Endothelial cell of umbilical vein (primary cell): ENCODE results near the gene DNAAF5. TPM values are rescaled to one million over a fixed set of nuclear protein-coding genes. Genes with fewer than 3 reads are reported as not detected.
A peak's percentile ranks its signal among the peaks of the same experiment; 100 is the strongest.

Experiments used
- BruUV-seq: library from RNA; stranded (reverse); fragments of 400-500 nt; replicated peaks from 2 replicates; lab custom pipeline; 2021; lab: Mats Ljungman, UMichigan
- CTCF ChIA-PET: fragments of 300-600, 350-600 bp; sonication (Branson Sonifier 250); formaldehyde crosslinking; loops from one replicate; lab custom pipeline; 2021; ENCODE audit warnings: antibody characterized with exemption, inconsistent platforms; lab: Charles Lee
- POLR2A ChIA-PET: fragments of 300-600, 350-600 bp; sonication (Branson Sonifier 250); formaldehyde crosslinking; loops from one replicate; lab custom pipeline; 2021; ENCODE audit warnings: antibody characterized with exemption, inconsistent platforms; lab: Charles Lee
- DNase-seq: peaks from one replicate; pipeline ENCODE4 v3.0.0-alpha.2; 2011; ENCODE audit warnings: low read depth, low spot score
- FAIRE-seq: peaks from 2 replicates; lab custom pipeline; 2011; peaks lifted over from hg19 to GRCh38; lab: Jason Lieb, UNC
- H2AFZ ChIP-seq: 2 replicates; pipeline ENCODE4 v1.6.0; 2012; ENCODE audit warnings: low read depth, low read length, control low read depth, inconsistent platforms
- H3K27ac ChIP-seq: 2 replicates; pipeline ENCODE4 v1.5.1; 2011; ENCODE audit warnings: low read depth, mild to moderate bottlenecking, control low read depth, low read length, moderate library complexity; ENCODE audit not compliant: insufficient read depth
- H3K27me3 ChIP-seq, 2 experiments: 2 replicates each; pipeline versions ENCODE4 v1.6.0 to v1.6.1; 2011; ENCODE audit warnings: low read length in 2 of 2, mixed read lengths in 1 of 2; ENCODE audit not compliant: control insufficient read depth in 2 of 2, insufficient read depth in 2 of 2
- H3K36me3 ChIP-seq, 2 experiments: 2 replicates in 1 of 2; 3 replicates in 1 of 2; pipeline ENCODE4 v1.5.1; 2011; ENCODE audit warnings: low read length in 2 of 2, mild to moderate bottlenecking in 1 of 2, moderate library complexity in 1 of 2; ENCODE audit not compliant: control insufficient read depth in 2 of 2, insufficient read depth in 2 of 2; ENCODE audit errors: extremely low read depth in 1 of 2
- H3K4me1 ChIP-seq: 3 replicates; pipeline ENCODE4 v1.5.1; 2011; ENCODE audit warnings: mild to moderate bottlenecking, low read length; ENCODE audit not compliant: control insufficient read depth, insufficient read depth; ENCODE audit errors: extremely low read depth
- H3K4me2 ChIP-seq: 2 replicates; pipeline ENCODE4 v1.6.1; 2011; ENCODE audit warnings: low read length, control low read depth, mixed read lengths; ENCODE audit not compliant: insufficient read depth
- H3K4me3 ChIP-seq, 3 experiments: fragments of 200-600 bp in 1 of 3; sonication (generic), shearing (Covaris generic) in 1 of 3; replicated peaks in 1 of 3; 2 replicates each; pipeline ENCODE4 v1.5.1; 2011 to 2016; ENCODE audit warnings: control low read depth in 3 of 3, low read length in 3 of 3, mild to moderate bottlenecking in 2 of 3, inconsistent platforms in 1 of 3, low read depth in 1 of 3, moderate library complexity in 1 of 3; ENCODE audit not compliant: insufficient read depth in 1 of 3
- H3K79me2 ChIP-seq: 2 replicates; pipeline ENCODE4 v1.6.0; 2012; ENCODE audit warnings: low read length, inconsistent platforms; ENCODE audit not compliant: control insufficient read depth, insufficient read depth
- H3K9ac ChIP-seq: replicated peaks from 2 replicates; pipeline ENCODE3; 2011; ENCODE audit warnings: low read length, control low read depth; ENCODE audit not compliant: insufficient read depth; ENCODE audit errors: extremely low read depth
- H3K9me1 ChIP-seq: replicated peaks from 3 replicates; pipeline ENCODE4 v1.6.0; 2011; ENCODE audit warnings: mild to moderate bottlenecking, low read length; ENCODE audit not compliant: control insufficient read depth, insufficient read depth; ENCODE audit errors: extremely low read depth
- H3K9me3 ChIP-seq: replicated peaks from 2 replicates; pipeline ENCODE4 v1.5.1; 2012; ENCODE audit warnings: low read length, inconsistent platforms; ENCODE audit not compliant: control insufficient read depth, insufficient read depth
- H4K20me1 ChIP-seq: replicated peaks from 2 replicates; pipeline ENCODE3; 2011; ENCODE audit warnings: mild to moderate bottlenecking, low read length; ENCODE audit not compliant: control insufficient read depth, insufficient read depth; ENCODE audit errors: extremely low read depth
- EZH2 ChIP-seq: IDR thresholded peaks from 2 replicates; pipeline ENCODE4 v1.6.1; 2012; ENCODE audit warnings: borderline replicate concordance, low read depth, mild to moderate bottlenecking, moderate library complexity, low read length, inconsistent platforms; ENCODE audit not compliant: severe bottlenecking
- FOS ChIP-seq: IDR thresholded peaks from 2 replicates; pipeline ENCODE4 v1.6.1; 2011; ENCODE audit warnings: mild to moderate bottlenecking, low read length, moderate library complexity, borderline replicate concordance; ENCODE audit not compliant: insufficient read depth
- GATA2 ChIP-seq: IDR thresholded peaks from 2 replicates; pipeline ENCODE4 v1.7.0; 2011; ENCODE audit warnings: low read depth, mild to moderate bottlenecking, moderate library complexity, mixed read lengths, low read length; ENCODE audit not compliant: insufficient read length, insufficient read depth
- JUN ChIP-seq: IDR thresholded peaks from 2 replicates; pipeline ENCODE4 v1.6.1; 2011; ENCODE audit warnings: borderline replicate concordance, low read depth; ENCODE audit not compliant: insufficient read length, insufficient read depth
- MYC ChIP-seq: IDR thresholded peaks from one replicate; pipeline ENCODE4 v1.6.1; 2011; ENCODE audit warnings: mild to moderate bottlenecking, low read depth, low read length
- POLR2A ChIP-seq: IDR thresholded peaks from 2 replicates; pipeline ENCODE4 v1.6.1; 2012; ENCODE audit warnings: low read depth, mild to moderate bottlenecking, control low read depth, low read length
- POLR2AphosphoS5 ChIP-seq: IDR thresholded peaks from 2 replicates; pipeline ENCODE4 v1.6.1; 2012; ENCODE audit warnings: low read depth, mild to moderate bottlenecking, control low read depth, low read length, moderate library complexity; ENCODE audit not compliant: insufficient read depth
- dilution Hi-C: fragments of 300-500 bp; cut with MboI; formaldehyde crosslinking; loops from one replicate; pipeline ENCODE4 v1.15.0; 2019; ENCODE audit warnings: low sequenced_read_pairs; ENCODE audit not compliant: extremely low pct_ligation_motif_present
- intact Hi-C: fragments of 100-400 bp; cut with micrococcal nuclease; formaldehyde crosslinking; loops from one replicate; pipeline ENCODE4 v1.10.0; 2022
- polyA plus RNA-seq, 4 experiments: library from polyadenylated mRNA; depleted of rRNA in 3 of 4; stranded (reverse) in 3 of 4; unstranded in 1 of 4; fragments of >200 nt; gene quantifications; 2 replicates each; pipeline versions ENCODE4 v1.2.1 to v1.2.3, GENCODE V29; 2011 to 2012; ENCODE audit warnings: missing spikeins in 1 of 4
- total RNA-seq: library from RNA; stranded (reverse); gene quantifications from 2 replicates; pipeline ENCODE4 v1.2.3, GENCODE V29; 2021
- TF ChIP-seq, protein P1 (sequence below), 2 donors: IDR thresholded peaks; 1 replicate in 1 of 2; 2 replicates in 1 of 2; pipeline ENCODE4 v1.5.1; 2011; ENCODE audit warnings: low read length in 2 of 2, mild to moderate bottlenecking in 2 of 2, moderate library complexity in 2 of 2, control low read depth in 1 of 2, inconsistent platforms in 1 of 2, low read depth in 1 of 2; ENCODE audit not compliant: insufficient read depth in 1 of 2; ENCODE audit errors: extremely low read depth in 1 of 2
- TF ChIP-seq, protein P2 (sequence below): IDR thresholded peaks from 2 replicates; pipeline ENCODE4 v1.6.1; 2011; ENCODE audit not compliant: insufficient read depth, insufficient read length

Gene DNAAF5
- total and polyA plus RNA-seq, 2 donors (not counting 3 experiments of a cell fraction or from before 2014, with no cell fraction given): 49.3 to 65.5 TPM

DNA sequence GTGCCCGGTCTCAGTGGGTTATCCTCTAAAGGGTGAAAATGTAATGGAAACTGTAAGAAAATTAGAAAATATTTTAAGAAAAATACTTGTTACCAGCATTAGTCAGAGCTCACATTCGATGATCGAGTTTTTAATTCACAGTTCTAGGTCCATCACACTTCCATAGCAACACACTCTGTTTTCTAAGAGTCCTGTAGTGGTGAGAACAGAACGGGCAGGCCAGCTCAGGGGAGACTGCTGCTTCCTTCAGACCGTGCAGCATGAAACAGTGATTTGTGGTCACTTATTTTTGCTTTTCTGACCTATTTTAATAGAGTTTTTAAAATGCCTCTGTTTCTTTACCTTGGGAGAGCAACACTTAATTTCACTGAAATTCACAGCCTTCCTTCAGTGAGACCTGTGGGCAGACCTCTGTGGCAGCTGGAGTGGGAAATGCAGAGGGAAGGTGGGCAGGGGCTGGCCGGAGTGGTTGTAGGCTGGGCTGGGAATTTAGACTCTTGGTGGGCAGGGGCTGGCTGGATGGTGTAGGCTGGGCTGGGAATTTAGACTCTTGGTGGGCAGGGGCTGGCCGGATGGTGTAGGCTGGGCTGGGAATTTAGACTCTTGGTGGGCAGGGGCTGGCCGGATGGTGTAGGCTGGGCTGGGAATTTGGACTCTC lies 107.2 kb downstream of the DNAAF5 start:
- CTCF ChIA-PET: interaction anchor here (1.0 to 2.2 kb wide), 4 partner anchors 13 to 40 kb away, joined by 3 to 13 read pairs (median 4); no protein-coding TSS in a partner anchor
- dilution Hi-C loops: no loop called here
- H3K9me3 ChIP-seq: no peaks in the 10 kb centered on the region
- H3K27ac ChIP-seq: peak overlapping the region; percentile 25
- H3K4me3 ChIP-seq: no peak overlapping the region
- BruUV-seq: no TSS peak
- no peaks in the 10 kb centered on the region for H4K20me1 ChIP-seq
- POLR2A ChIA-PET: no interaction called here
- peaks cover 22% of the 10 kb centered on the region for H3K4me1 ChIP-seq
- TF ChIP-seq MYC (no peak), EZH2 (no peak)
- H3K4me2 ChIP-seq: no peak overlapping the region
- H3K79me2 ChIP-seq: peaks cover 48% of the 10 kb centered on the region
- no peak for FAIRE-seq
- H3K27me3 ChIP-seq: no peaks in the 10 kb centered on the region
- H3K9me1 ChIP-seq: no peaks in the 10 kb centered on the region
- DNase-seq: no peak
- intact Hi-C loops: no loop called here
- no peak overlapping the region for H3K9ac ChIP-seq
- H2AFZ ChIP-seq: no peak overlapping the region
- H3K36me3 ChIP-seq: peaks cover 0 to 1% of the 10 kb centered on the region in 2 experiments

DNA sequence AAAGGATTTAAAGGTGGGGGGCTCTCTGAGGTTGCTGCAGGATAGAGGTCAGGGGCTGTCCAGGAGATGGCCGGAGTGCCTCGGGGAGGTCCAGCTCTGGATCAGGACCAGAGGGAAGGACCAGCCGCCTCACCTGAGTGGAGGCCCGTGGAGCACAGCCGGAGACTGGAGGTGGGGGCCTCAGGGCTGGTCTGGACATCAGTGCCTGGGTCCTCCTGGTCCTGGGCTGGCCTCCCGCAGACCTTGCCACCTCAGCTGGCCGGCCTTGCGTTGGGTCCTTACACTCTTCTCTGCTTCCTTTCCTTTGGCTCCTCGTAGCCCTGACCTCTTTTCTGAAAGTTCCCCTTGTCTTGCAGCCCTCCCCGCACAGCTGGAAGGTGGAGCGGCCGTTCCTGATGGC lies 107.8 kb downstream of the DNAAF5 start:
- Histone ChIP-seq H3K27me3 (no peaks in the 10 kb centered on the region), H4K20me1 (no peaks in the 10 kb centered on the region), H3K9me3 (no peaks in the 10 kb centered on the region), H3K9ac (no peak overlapping the region), H3K4me2 (no peak overlapping the region), H3K4me1 (peaks cover 22% of the 10 kb centered on the region), H3K79me2 (peaks cover 42% of the 10 kb centered on the region), H3K36me3 (peaks cover 3% of the 10 kb centered on the region in 2 experiments), H3K27ac (no peak overlapping the region), H2AFZ (no peak overlapping the region), H3K9me1 (no peaks in the 10 kb centered on the region), H3K4me3 (no peak overlapping the region)
- intact Hi-C loops (no loop called here), dilution Hi-C loops (no loop called here)
- TF ChIP-seq POLR2AphosphoS5 (no peak), EZH2 (no peak), JUN (no peak), GATA2 (no peak), MYC (no peak), FOS (no peak), POLR2A (no peak)
- TF ChIP-seq, protein P1, sequence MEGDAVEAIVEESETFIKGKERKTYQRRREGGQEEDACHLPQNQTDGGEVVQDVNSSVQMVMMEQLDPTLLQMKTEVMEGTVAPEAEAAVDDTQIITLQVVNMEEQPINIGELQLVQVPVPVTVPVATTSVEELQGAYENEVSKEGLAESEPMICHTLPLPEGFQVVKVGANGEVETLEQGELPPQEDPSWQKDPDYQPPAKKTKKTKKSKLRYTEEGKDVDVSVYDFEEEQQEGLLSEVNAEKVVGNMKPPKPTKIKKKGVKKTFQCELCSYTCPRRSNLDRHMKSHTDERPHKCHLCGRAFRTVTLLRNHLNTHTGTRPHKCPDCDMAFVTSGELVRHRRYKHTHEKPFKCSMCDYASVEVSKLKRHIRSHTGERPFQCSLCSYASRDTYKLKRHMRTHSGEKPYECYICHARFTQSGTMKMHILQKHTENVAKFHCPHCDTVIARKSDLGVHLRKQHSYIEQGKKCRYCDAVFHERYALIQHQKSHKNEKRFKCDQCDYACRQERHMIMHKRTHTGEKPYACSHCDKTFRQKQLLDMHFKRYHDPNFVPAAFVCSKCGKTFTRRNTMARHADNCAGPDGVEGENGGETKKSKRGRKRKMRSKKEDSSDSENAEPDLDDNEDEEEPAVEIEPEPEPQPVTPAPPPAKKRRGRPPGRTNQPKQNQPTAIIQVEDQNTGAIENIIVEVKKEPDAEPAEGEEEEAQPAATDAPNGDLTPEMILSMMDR (IDR thresholded peaks at IDR 0.05; ENCODE audit: extremely low read depth in 1 of 2, insufficient read depth in 1 of 2, low read depth in 1 of 2, low read length in 2 of 2): no peak
- TF ChIP-seq, protein P2, sequence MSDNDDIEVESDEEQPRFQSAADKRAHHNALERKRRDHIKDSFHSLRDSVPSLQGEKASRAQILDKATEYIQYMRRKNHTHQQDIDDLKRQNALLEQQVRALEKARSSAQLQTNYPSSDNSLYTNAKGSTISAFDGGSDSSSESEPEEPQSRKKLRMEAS: no peak
- no peak for DNase-seq
- POLR2A ChIA-PET: no interaction called here
- FAIRE-seq: no peak
- no TSS peak for BruUV-seq
- CTCF ChIA-PET: interaction anchor here (1.0 kb wide), 1 partner anchor 39 kb away, joined by 3 read pairs; no protein-coding TSS in a partner anchor
